ENCODE data around the gene PLEKHJ1. TPM values are rescaled to one million over a fixed set of nuclear protein-coding genes. Genes with fewer than 3 reads are reported as not detected.
"Not testable (repeated sequence)": the region's sequence is repeated elsewhere in the genome, so short reads cannot be mapped to it uniquely, and the experiment has no call there.

The PLEKHJ1 gene
- 74.4 TPM for polyA plus RNA-seq (2013, experiment 1 of 2)
- 68.4 TPM for polyA plus RNA-seq (2013, experiment 2 of 2)

DNA sequence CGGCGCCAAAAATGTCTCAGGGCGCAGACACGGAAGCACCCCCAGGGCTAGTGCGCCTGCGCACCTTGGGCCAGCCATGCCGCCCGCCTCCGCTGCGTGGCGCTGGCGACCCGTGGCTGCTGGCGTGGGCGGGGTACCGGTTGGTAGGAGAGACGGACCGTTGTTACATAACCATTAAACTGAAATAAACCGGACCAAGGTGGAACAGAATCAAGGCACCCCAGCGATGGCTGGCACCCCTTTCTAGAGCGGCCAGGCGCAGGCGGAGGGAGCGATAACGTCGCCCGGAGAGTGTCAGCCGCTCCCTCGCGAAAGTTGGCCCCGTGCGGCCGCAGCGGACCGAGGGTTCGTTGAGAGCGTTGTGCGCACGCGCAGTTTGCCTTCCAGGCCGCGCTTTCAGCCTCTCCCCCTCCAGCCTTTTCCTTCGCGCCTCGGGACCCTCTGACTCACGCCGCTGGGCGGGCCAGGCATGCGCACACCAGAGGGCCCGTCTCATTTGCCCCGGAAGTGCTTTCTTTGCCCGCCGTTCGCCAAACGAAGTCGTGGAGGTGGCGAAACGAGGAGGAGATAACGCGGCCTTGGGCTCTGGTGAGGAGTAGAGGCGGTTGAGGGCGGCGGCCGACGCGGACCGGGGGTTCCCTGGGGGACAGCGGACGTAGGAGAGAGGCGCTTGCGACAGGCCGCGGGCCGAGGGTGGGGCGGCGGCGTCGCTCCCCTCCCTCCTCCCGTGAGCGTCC is at the start of gene PLEKHJ1, which contains the start of gene SF3A2:
Gene PLEKHJ1, minus strand, starts transcription at position 16 of the 737 bp plus-strand sequence. CDS start 81 bp downstream, outside the sequence.
Gene SF3A2, plus strand, starts transcription at position 511 of the 737 bp plus-strand sequence. CDS start 6,595 bp downstream, outside the sequence.
- Histone ChIP-seq H3K4me3 (ENCODE audit: extremely low read depth, insufficient read depth, low read length, poor library complexity, severe bottlenecking) (peak within 1 kb of the TSS; percentile 99), H3K27ac (ENCODE audit: low read depth, low read length, severe bottlenecking) (peak within 1 kb of the TSS; percentile 98), H3K36me3 (ENCODE audit: control insufficient read depth, insufficient read depth, low read length) (peaks cover 59% of the 10 kb centered on the region), H3K4me1 (ENCODE audit: control insufficient read depth, insufficient read depth, low read length, poor library complexity, severe bottlenecking) (peaks cover 33% of the 10 kb centered on the region), H3K9me3 (ENCODE audit: control insufficient read depth, low read length) (no peaks in the 10 kb centered on the region)
- WGBS, 2 experiments (ENCODE audit: insufficient coverage in 2 of 2) = 0 to 1% methylated on average over 60 to 73 of the region's 80 CpGs

DNA sequence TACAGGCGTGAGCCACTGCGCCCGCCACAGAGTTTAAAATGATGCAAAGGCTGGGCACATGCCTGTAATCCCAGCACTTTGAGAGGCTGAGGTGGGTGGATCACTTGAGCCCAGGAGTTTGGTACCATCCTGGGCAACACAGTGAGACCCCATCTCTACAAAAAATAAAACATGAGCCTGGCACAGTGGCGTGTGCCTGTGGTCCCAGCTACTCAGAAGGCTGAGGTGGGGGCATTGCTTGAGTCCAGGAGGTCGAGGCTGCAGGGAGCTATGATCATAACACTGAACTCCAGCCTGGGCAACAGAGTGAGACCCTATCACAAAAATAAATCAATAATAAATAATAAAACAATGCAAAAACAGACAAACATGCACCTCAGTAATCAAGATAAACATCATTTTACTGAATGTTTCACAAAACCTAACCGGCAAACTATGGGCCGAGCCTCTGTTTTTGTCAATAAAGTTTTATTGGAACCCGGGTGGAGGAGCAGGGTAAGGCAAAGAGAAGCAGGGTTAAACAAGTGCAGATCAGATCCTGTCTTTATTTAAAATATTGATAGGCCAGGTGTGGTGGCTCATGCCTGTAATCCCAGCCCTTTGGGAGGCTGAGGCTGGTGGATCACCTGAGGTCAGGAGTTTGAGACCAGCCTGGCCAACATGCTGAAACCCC is 47.8 kb upstream of the PLEKHJ1 start:
- Histone ChIP-seq H3K9me3 (ENCODE audit: control insufficient read depth, low read length) (no peaks in the 10 kb centered on the region), H3K4me3 (ENCODE audit: extremely low read depth, insufficient read depth, low read length, poor library complexity, severe bottlenecking) (no peak overlapping the region), H3K27ac (ENCODE audit: low read depth, low read length, severe bottlenecking) (no peak overlapping the region)

DNA sequence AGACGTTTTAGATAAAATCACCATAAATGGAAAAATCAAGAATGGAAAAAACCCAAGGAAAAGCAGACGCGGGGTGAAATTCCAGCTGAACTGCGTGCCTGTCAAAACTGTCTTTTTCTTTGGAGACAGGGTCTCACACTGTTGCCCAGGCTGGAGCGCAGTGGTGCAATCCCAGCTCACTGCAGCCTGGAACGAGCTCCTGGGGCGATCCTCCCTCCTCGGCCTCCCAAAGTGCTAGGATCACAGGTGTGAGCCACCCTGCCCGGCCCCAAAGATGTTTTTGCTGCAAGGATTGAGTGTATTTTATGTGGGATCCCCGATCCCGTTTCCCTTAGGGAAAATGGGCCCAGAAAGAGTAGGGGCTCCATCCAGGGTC is 46.7 kb upstream of the PLEKHJ1 start:
- Histone ChIP-seq H3K4me3 (ENCODE audit: extremely low read depth, insufficient read depth, low read length, poor library complexity, severe bottlenecking) (no peak overlapping the region), H3K9me3 (ENCODE audit: control insufficient read depth, low read length) (no peaks in the 10 kb centered on the region), H3K4me1 (ENCODE audit: control insufficient read depth, insufficient read depth, low read length, poor library complexity, severe bottlenecking) (no peaks in the 10 kb centered on the region), H3K36me3 (ENCODE audit: control insufficient read depth, insufficient read depth, low read length) (no peaks in the 10 kb centered on the region), H3K27ac (ENCODE audit: low read depth, low read length, severe bottlenecking) (no peak overlapping the region)
- WGBS, 2 experiments (ENCODE audit: insufficient coverage in 2 of 2) = 69 to 79% methylated on average over 10 of the region's 11 CpGs

More for the DNA sequence above, 47.8 kb upstream of the PLEKHJ1 start:
- Histone ChIP-seq H3K4me1 (ENCODE audit: control insufficient read depth, insufficient read depth, low read length, poor library complexity, severe bottlenecking) (no peaks in the 10 kb centered on the region), H3K36me3 (ENCODE audit: control insufficient read depth, insufficient read depth, low read length) (no peaks in the 10 kb centered on the region)
- WGBS, 2 experiments (ENCODE audit: insufficient coverage in 2 of 2) = 91 to 94% methylated on average over 7 of the region's 8 CpGs

DNA sequence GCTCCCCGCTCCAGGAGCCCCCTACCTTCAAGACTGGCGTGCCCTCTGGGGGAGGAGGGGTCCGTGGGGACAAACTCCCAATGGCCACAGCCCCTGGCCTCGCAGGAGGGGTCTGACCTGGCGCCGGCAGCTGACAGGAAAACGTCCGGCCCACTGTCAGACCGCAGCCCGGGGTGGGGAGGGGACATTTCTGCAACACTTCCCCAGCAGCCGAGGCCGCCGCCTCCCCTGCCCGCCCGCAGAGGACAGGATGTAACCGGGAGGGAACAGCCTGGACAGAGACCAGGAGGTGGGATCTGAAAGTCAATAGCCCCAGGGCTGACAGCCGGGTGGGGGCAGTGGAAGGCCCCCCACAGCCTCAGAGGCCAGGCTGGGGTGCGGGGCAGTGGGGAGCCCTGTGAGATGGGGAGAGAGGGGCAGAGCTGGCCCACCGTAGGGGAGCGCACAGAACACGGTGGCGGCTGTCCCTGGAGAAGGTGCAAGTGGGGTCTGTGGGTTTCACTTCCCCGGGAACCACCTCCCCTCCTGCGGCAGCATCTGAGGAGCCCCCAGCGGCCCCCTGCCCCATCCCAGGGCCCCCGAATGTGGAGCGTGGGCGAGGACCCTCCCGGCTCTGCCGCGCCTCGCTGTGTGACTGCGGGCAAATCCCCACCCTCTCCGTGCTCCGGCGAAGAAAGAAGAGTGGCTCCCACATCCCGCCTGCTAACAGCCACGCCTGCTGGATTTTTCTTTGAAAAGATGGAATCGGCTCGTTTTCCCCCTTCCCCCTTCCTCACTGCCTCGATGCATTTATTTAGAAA is 46.1 kb upstream of the PLEKHJ1 start, which contains the start of gene PEAK3:
Gene PEAK3, minus strand, starts transcription at position 114 of the 800 bp plus-strand sequence. CDS start 1,244 bp downstream, outside the sequence.
- H3K27ac ChIP-seq (ENCODE audit: low read depth, low read length, severe bottlenecking) = no peak within 1 kb of the TSS
- H3K4me1 ChIP-seq (ENCODE audit: control insufficient read depth, insufficient read depth, low read length, poor library complexity, severe bottlenecking) = no peaks in the 10 kb centered on the region
- H3K4me3 ChIP-seq (ENCODE audit: extremely low read depth, insufficient read depth, low read length, poor library complexity, severe bottlenecking) = peak within 1 kb of the TSS; percentile 23
- H3K9me3 ChIP-seq (ENCODE audit: control insufficient read depth, low read length) = no peaks in the 10 kb centered on the region
- no peaks in the 10 kb centered on the region for H3K36me3 ChIP-seq (ENCODE audit: control insufficient read depth, insufficient read depth, low read length)
- WGBS, 2 experiments (ENCODE audit: insufficient coverage in 2 of 2) = 4 to 5% methylated on average over 22 to 27 of the region's 41 CpGs

GRCh38 chr19:2281265-2282061 is 45.3 kb upstream of the PLEKHJ1 start:
- H3K4me1 ChIP-seq (ENCODE audit: control insufficient read depth, insufficient read depth, low read length, poor library complexity, severe bottlenecking); H3K27ac ChIP-seq (ENCODE audit: low read depth, low read length, severe bottlenecking); H3K9me3 ChIP-seq (ENCODE audit: control insufficient read depth, low read length); H3K36me3 ChIP-seq (ENCODE audit: control insufficient read depth, insufficient read depth, low read length): not testable (repeated sequence)
- H3K4me3 ChIP-seq (ENCODE audit: extremely low read depth, insufficient read depth, low read length, poor library complexity, severe bottlenecking) = peak overlapping the region; percentile 23
- 20 to 40% methylated on average over 2 to 5 of the region's 16 CpGs for WGBS, 2 experiments (ENCODE audit: insufficient coverage in 2 of 2)

- peaks cover 11% of the 10 kb centered on the region for H3K36me3 ChIP-seq (ENCODE audit: control insufficient read depth, insufficient read depth, low read length)
- 83 to 86% methylated on average over 22 to 25 of the region's 26 CpGs for WGBS, 2 experiments (ENCODE audit: insufficient coverage in 2 of 2)
- no peaks in the 10 kb centered on the region for H3K4me1 ChIP-seq (ENCODE audit: control insufficient read depth, insufficient read depth, low read length, poor library complexity, severe bottlenecking)
Measured at GRCh38 chr19:2280633-2281264, 44.6 kb upstream of the PLEKHJ1 start.

GRCh38 chr19:2278459-2279158 is 42.5 kb upstream of the PLEKHJ1 start:
- H3K4me3 ChIP-seq (ENCODE audit: extremely low read depth, insufficient read depth, low read length, poor library complexity, severe bottlenecking) = no peak overlapping the region
- no peak overlapping the region for H3K27ac ChIP-seq (ENCODE audit: low read depth, low read length, severe bottlenecking)
- peaks cover 25% of the 10 kb centered on the region for H3K36me3 ChIP-seq (ENCODE audit: control insufficient read depth, insufficient read depth, low read length)
- 93 to 94% methylated on average over 23 to 29 of the region's 33 CpGs for WGBS, 2 experiments (ENCODE audit: insufficient coverage in 2 of 2)
- no peaks in the 10 kb centered on the region for H3K9me3 ChIP-seq (ENCODE audit: control insufficient read depth, low read length)
- H3K4me1 ChIP-seq (ENCODE audit: control insufficient read depth, insufficient read depth, low read length, poor library complexity, severe bottlenecking) = peaks cover 5% of the 10 kb centered on the region

More at GRCh38 chr19:2280633-2281264, 44.6 kb upstream of the PLEKHJ1 start:
- Histone ChIP-seq H3K4me3 (ENCODE audit: extremely low read depth, insufficient read depth, low read length, poor library complexity, severe bottlenecking) (no peak overlapping the region), H3K9me3 (ENCODE audit: control insufficient read depth, low read length) (no peaks in the 10 kb centered on the region), H3K27ac (ENCODE audit: low read depth, low read length, severe bottlenecking) (no peak overlapping the region)

DNA sequence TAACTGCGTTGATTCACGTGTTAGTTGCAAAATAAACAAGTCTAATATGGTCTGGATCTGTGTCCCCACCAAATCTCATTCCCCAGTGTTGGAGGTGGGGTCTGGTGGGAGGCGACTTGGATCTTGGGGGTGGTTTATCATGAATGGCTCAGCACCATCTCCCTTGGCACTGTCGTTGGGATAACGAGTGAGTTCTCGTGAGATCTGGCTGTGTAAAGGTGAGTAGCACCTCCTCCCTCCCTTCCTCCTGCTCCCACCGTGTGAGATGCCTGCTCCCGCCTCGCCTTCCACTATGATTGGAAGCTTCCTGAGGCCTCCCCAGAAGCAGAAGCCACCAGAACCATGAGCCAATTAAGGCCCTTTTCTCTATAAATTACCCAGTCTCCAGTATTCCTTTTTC is 41.0 kb upstream of the PLEKHJ1 start:
- H3K4me1 ChIP-seq (ENCODE audit: control insufficient read depth, insufficient read depth, low read length, poor library complexity, severe bottlenecking) = peaks cover 13% of the 10 kb centered on the region
- H3K9me3 ChIP-seq (ENCODE audit: control insufficient read depth, low read length) = no peaks in the 10 kb centered on the region
- WGBS, 2 experiments (ENCODE audit: insufficient coverage in 2 of 2) = 88 to 93% methylated on average over 8 of the region's 9 CpGs
- no peak overlapping the region for H3K4me3 ChIP-seq (ENCODE audit: extremely low read depth, insufficient read depth, low read length, poor library complexity, severe bottlenecking)
- H3K36me3 ChIP-seq (ENCODE audit: control insufficient read depth, insufficient read depth, low read length) = peaks cover 39% of the 10 kb centered on the region
- no peak overlapping the region for H3K27ac ChIP-seq (ENCODE audit: low read depth, low read length, severe bottlenecking)

GRCh38 chr19:2276429-2276986 is 40.4 kb upstream of the PLEKHJ1 start:
- H3K4me3 ChIP-seq (ENCODE audit: extremely low read depth, insufficient read depth, low read length, poor library complexity, severe bottlenecking) = no peak overlapping the region
- H3K36me3 ChIP-seq (ENCODE audit: control insufficient read depth, insufficient read depth, low read length) = peaks cover 44% of the 10 kb centered on the region
- H3K4me1 ChIP-seq (ENCODE audit: control insufficient read depth, insufficient read depth, low read length, poor library complexity, severe bottlenecking) = peaks cover 17% of the 10 kb centered on the region
- no peak overlapping the region for H3K27ac ChIP-seq (ENCODE audit: low read depth, low read length, severe bottlenecking)
- no peaks in the 10 kb centered on the region for H3K9me3 ChIP-seq (ENCODE audit: control insufficient read depth, low read length)
- WGBS, 2 experiments (ENCODE audit: insufficient coverage in 2 of 2) = 93 to 96% methylated on average over 20 to 21 of the region's 28 CpGs
